ENCODE results near the gene MCEMP1. TPM values are rescaled to one million over a fixed set of nuclear protein-coding genes. Genes with fewer than 3 reads are reported as not detected.

The MCEMP1 gene
- total and polyA plus RNA-seq, 7 donors: 0.18 to 0.54 (median 0.28) TPM; not detected in 1

DNA sequence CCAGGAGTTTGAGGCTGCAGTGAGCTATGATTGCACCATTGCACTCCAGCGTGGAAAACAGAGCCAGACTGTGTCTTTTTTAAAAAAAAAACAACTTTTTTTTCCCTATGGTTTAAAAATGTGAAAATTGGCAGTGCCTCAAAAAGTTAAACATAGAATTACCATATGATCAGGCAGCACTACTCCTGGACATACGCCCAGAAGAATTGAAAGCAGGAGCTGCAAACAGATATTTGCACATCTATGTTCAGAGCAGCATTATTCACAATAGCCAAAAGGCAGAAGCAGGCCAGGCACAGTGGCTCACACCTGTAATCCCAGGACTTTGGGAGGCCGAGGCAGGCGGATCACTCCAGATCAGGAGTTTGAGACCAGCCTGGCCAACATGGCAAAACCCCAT is 11.8 kb upstream of the MCEMP1 start:
- no peak for ATAC-seq
- H3K9me3 ChIP-seq: no peaks in the 10 kb centered on the region
- TF ChIP-seq, protein P1, sequence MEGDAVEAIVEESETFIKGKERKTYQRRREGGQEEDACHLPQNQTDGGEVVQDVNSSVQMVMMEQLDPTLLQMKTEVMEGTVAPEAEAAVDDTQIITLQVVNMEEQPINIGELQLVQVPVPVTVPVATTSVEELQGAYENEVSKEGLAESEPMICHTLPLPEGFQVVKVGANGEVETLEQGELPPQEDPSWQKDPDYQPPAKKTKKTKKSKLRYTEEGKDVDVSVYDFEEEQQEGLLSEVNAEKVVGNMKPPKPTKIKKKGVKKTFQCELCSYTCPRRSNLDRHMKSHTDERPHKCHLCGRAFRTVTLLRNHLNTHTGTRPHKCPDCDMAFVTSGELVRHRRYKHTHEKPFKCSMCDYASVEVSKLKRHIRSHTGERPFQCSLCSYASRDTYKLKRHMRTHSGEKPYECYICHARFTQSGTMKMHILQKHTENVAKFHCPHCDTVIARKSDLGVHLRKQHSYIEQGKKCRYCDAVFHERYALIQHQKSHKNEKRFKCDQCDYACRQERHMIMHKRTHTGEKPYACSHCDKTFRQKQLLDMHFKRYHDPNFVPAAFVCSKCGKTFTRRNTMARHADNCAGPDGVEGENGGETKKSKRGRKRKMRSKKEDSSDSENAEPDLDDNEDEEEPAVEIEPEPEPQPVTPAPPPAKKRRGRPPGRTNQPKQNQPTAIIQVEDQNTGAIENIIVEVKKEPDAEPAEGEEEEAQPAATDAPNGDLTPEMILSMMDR (IDR thresholded peaks at IDR 0.05): no peak
- 41 to 58% (median 44%) methylated on average over 4 of the region's 4 CpGs for WGBS, 3 donors
- no peak overlapping the region for H3K4me3 ChIP-seq
- intact Hi-C loops (cut with DNase I): no loop called here
- H3K27me3 ChIP-seq (ENCODE audit: insufficient read depth in 3 of 3, low read length in 2 of 3): peaks cover 0 to 11% (median 9%) of the 10 kb centered on the region in 3 donors
- DNase-seq: no peak
- no peak overlapping the region for H3K27ac ChIP-seq
- H3K36me3 ChIP-seq (ENCODE audit: insufficient read depth in 1 of 2, low read depth in 1 of 2): no peaks in the 10 kb centered on the region
- no peaks in the 10 kb centered on the region for H3K4me1 ChIP-seq

DNA sequence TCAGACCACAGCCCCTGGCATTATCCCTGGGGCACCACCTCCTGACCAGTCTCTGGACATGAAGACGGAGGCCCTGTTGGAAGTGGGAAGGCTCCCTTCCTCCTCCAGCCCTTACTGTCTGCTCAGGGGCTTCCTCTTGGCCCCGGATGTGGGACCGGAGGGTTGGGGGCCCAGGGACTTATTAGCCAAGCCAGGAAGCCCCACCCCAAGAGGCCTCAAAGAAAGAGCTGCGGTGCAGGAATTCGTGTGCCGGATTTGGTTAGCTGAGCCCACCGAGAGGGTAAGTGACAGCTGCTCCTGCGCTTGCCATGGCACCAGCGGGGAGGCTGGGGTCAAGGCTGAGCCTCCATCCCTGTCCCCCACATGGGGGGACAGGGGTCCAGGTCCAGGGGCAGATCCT is 8.0 kb upstream of the MCEMP1 start, which contains the start of gene RETN:
TSS of gene RETN (plus strand) at position 208 of the 400 bp plus-strand sequence. CDS start 278 bp downstream, outside the sequence.
- ATAC-seq (no peak), DNase-seq (no peak)
- TF ChIP-seq, protein P1 (IDR thresholded peaks at IDR 0.05): no peak
- no peak within 1 kb of the TSS for H3K27ac ChIP-seq
- H3K27me3 ChIP-seq (ENCODE audit: insufficient read depth in 3 of 3, low read length in 2 of 3): peaks cover 0 to 37% (median 19%) of the 10 kb centered on the region in 3 donors
- no peak within 1 kb of the TSS for H3K4me3 ChIP-seq
- no peaks in the 10 kb centered on the region for H3K4me1 ChIP-seq
- intact Hi-C loops (cut with DNase I): no loop called here
- H3K36me3 ChIP-seq (ENCODE audit: insufficient read depth in 1 of 2, low read depth in 1 of 2): no peaks in the 10 kb centered on the region
- 62 to 70% (median 64%) methylated on average over 9 of the region's 9 CpGs for WGBS, 3 donors
- no peaks in the 10 kb centered on the region for H3K9me3 ChIP-seq

DNA sequence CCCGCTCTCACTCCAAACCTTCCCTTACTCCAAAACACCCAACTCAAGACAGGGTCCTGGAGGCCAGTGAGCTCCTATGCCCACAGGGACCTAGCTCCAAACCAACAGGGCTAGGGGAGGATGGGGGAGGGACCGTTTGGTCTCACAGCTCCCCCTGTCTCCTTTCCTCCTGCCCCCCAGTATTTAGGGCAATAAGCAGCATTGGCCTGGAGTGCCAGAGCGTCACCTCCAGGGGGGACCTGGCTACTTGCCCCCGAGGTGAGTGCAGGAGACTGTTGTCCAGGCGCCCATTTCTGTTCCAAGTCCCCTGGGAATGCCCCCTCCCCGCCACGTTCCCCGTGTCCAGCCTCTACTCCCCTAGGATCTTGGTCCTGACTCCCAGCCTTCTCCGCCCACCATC is 7.2 kb upstream of the MCEMP1 start:
- Histone ChIP-seq H3K27ac (no peak overlapping the region), H3K4me3 (no peak overlapping the region), H3K27me3 (ENCODE audit: insufficient read depth in 3 of 3, low read length in 2 of 3) (peaks cover 0 to 37% (median 19%) of the 10 kb centered on the region in 3 donors), H3K36me3 (ENCODE audit: insufficient read depth in 1 of 2, low read depth in 1 of 2) (no peaks in the 10 kb centered on the region), H3K4me1 (no peaks in the 10 kb centered on the region), H3K9me3 (no peaks in the 10 kb centered on the region)
- DNase-seq (no peak), ATAC-seq (no peak)
- intact Hi-C loops (cut with DNase I): no loop called here
- 19 to 21% (median 20%) methylated on average over 9 of the region's 9 CpGs for whole genome bisulfite sequencing, 3 donors
- TF ChIP-seq, protein P1 (IDR thresholded peaks at IDR 0.05): no peak

DNA sequence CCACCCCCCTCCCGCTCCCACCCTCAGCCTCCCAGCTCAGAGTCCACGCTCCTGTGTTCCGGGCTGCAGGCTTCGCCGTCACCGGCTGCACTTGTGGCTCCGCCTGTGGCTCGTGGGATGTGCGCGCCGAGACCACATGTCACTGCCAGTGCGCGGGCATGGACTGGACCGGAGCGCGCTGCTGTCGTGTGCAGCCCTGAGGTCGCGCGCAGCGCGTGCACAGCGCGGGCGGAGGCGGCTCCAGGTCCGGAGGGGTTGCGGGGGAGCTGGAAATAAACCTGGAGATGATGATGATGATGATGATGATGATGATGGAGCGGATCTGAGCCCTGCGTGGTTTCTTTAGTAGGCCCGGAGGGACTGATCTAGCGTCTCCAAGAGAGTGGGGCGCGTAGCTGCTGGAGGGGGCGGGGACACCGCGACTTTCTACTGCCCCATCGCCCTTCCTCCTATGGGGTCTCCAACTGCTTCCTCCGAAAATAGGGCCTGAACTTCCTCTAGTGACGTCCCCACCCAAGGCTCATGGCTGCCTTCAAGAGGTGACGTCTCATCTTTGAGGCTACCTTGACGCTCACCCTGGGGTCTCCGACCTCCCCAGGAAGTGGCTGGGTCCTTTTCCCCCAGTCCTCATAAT is 6.6 kb upstream of the MCEMP1 start:
- no peak for ATAC-seq
- DNase-seq: no peak
- Histone ChIP-seq H3K4me1 (no peaks in the 10 kb centered on the region), H3K27me3 (ENCODE audit: insufficient read depth in 3 of 3, low read length in 2 of 3) (peaks cover 0 to 37% (median 19%) of the 10 kb centered on the region in 3 donors), H3K9me3 (no peaks in the 10 kb centered on the region), H3K27ac (no peak overlapping the region), H3K36me3 (ENCODE audit: insufficient read depth in 1 of 2, low read depth in 1 of 2) (no peaks in the 10 kb centered on the region), H3K4me3 (no peak overlapping the region)
- 1 to 2% (median 2%) methylated on average over 41 to 43 of the region's 43 CpGs for WGBS, 3 donors
- TF ChIP-seq, protein P1 (IDR thresholded peaks at IDR 0.05): no peak
- intact Hi-C loops (cut with DNase I): no loop called here

DNA sequence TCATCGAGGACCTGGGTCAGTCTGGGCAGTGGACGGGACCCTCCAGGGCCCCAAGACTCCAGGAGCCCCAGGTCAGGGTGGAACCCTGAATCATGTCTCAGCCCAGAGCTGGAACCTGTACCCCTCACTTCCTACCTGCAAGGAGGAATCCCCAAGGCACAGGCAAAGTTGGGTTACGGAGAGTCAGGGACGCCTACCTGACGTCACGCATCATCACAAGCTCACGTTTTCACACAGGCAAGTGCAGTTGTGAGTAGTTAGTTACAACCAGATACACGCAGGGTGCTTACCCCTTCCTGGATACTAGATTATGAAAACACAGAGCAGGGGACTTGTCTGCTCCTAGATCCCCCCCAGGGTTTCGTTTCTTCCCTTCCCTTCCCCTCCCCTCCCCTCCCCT is 6.1 kb upstream of the MCEMP1 start:
- intact Hi-C loops (cut with DNase I): no loop called here
- ATAC-seq (no peak), DNase-seq (no peak)
- 23 to 30% (median 25%) methylated on average over 9 of the region's 9 CpGs for WGBS, 3 donors
- no peaks in the 10 kb centered on the region for H3K36me3 ChIP-seq (ENCODE audit: insufficient read depth in 1 of 2, low read depth in 1 of 2)
- H3K4me3 ChIP-seq: no peak overlapping the region
- no peaks in the 10 kb centered on the region for H3K4me1 ChIP-seq
- no peak overlapping the region for H3K27ac ChIP-seq
- TF ChIP-seq, protein P1 (IDR thresholded peaks at IDR 0.05): no peak
- peaks cover 0 to 39% (median 19%) of the 10 kb centered on the region in 3 donors for H3K27me3 ChIP-seq (ENCODE audit: insufficient read depth in 3 of 3, low read length in 2 of 3)
- no peaks in the 10 kb centered on the region for H3K9me3 ChIP-seq

Measured in psoas muscle (tissue), 8 donors.